Caco-2 (cell line): ENCODE results near the gene LRRC4. TPM values are rescaled to one million over a fixed set of nuclear protein-coding genes. Genes with fewer than 3 reads are reported as not detected.

Source experiments
- BruUV-seq: library from RNA; stranded (reverse); fragments of 400-500 nt; replicated peaks from 2 replicates; lab custom pipeline; 2021; lab: Mats Ljungman, UMichigan
- CTCF ChIA-PET: fragments of 300-600 bp; sonication (Branson Sonifier 250); formaldehyde crosslinking; loops from one replicate; lab custom pipeline; 2022; ENCODE audit warnings: antibody characterized with exemption; lab: Charles Lee
- POLR2A ChIA-PET: fragments of 300-600 bp; sonication (Branson Sonifier 250); formaldehyde crosslinking; loops from one replicate; lab custom pipeline; 2022; ENCODE audit warnings: antibody characterized with exemption; lab: Charles Lee
- DNase-seq, 2 experiments: peaks; one replicate each; pipeline versions ENCODE4 v3.0.0 to v3.0.0-alpha.2; 2020 to 2022
- H3K27me3 ChIP-seq: replicated peaks from 2 replicates; pipeline ENCODE4 v1.6.0; 2011; ENCODE audit warnings: low read length; ENCODE audit not compliant: control insufficient read depth, insufficient read depth
- H3K36me3 ChIP-seq: 2 replicates; pipeline ENCODE4 v1.5.1; 2011; ENCODE audit warnings: low read length; ENCODE audit not compliant: control insufficient read depth, insufficient read depth
- H3K4me1 ChIP-seq: fragments of 250-450 bp; sonication (Bioruptor Pico); 2 replicates; pipeline ENCODE4 v1.5.1; 2020; ENCODE audit warnings: mild to moderate bottlenecking
- H3K4me3 ChIP-seq: 2 replicates; pipeline ENCODE4 v1.5.1; 2011; ENCODE audit warnings: low read depth, mild to moderate bottlenecking, control low read depth, low read length
- H3K9me3 ChIP-seq: fragments of 250-450 bp; sonication (Bioruptor Pico); 2 replicates; pipeline ENCODE4 v1.5.1; 2020; ENCODE audit warnings: mild to moderate bottlenecking, moderate library complexity
- H3K27ac Mint-ChIP-seq: one replicate; pipeline ENCODE4 v1.8.0; 2022; ENCODE audit warnings: mixed read lengths; ENCODE audit not compliant: unreplicated experiment
- H3K27me3 Mint-ChIP-seq: one replicate; pipeline ENCODE4 v1.8.0; 2022; ENCODE audit warnings: mixed read lengths; ENCODE audit not compliant: insufficient read depth, unreplicated experiment
- H3K36me3 Mint-ChIP-seq: one replicate; pipeline ENCODE4 v1.8.0; 2022; ENCODE audit warnings: mild to moderate bottlenecking, mixed read lengths; ENCODE audit not compliant: insufficient read depth, unreplicated experiment
- H3K4me1 Mint-ChIP-seq: one replicate; pipeline ENCODE4 v1.8.0; 2022; ENCODE audit warnings: low read depth, mixed read lengths; ENCODE audit not compliant: unreplicated experiment
- H3K4me3 Mint-ChIP-seq: one replicate; pipeline ENCODE4 v1.8.0; 2022; ENCODE audit warnings: mild to moderate bottlenecking, moderate library complexity, mixed read lengths; ENCODE audit not compliant: unreplicated experiment
- H3K9me3 Mint-ChIP-seq: one replicate; pipeline ENCODE4 v1.8.0; 2022; ENCODE audit warnings: mixed read lengths; ENCODE audit not compliant: unreplicated experiment
- CTCF ChIP-seq, 2 experiments: fragments of 200-600 bp in 1 of 2; IDR thresholded peaks; 1 replicate in 1 of 2; 2 replicates in 1 of 2; pipeline versions ENCODE4 v1.5.1 to v1.8.0; 2011 to 2022; ENCODE audit warnings: antibody characterized with exemption in 1 of 2, control low read depth in 1 of 2, inconsistent platforms in 1 of 2, low read depth in 1 of 2, low read length in 1 of 2, mild to moderate bottlenecking in 1 of 2, moderate library complexity in 1 of 2; ENCODE audit not compliant: insufficient read depth in 1 of 2, severe bottlenecking in 1 of 2, unreplicated experiment in 1 of 2
- intact Hi-C: fragments of 100-400 bp; cut with micrococcal nuclease; formaldehyde crosslinking; loops from one replicate; pipeline ENCODE4 v1.10.0; 2022; ENCODE audit not compliant: unreplicated experiment
- total RNA-seq: library from RNA; stranded (reverse); gene quantifications from 2 replicates; pipeline ENCODE4 v1.2.3, GENCODE V29; 2022

LRRC4 gene
- total RNA-seq, 1 experiment from 2014 or later = not detected

GRCh38 chr7:128031901-128032604 lies 816 bp upstream of the LRRC4 start:
- POLR2A ChIA-PET = no interaction called here
- intact Hi-C loops = no loop called here

GRCh38 chr7:128030263-128030653 lies 979 bp downstream of the LRRC4 start:
- H3K4me1 Mint-ChIP-seq = peaks cover 10% of the 10 kb centered on the region
- no peak overlapping the region for H3K27ac Mint-ChIP-seq
- POLR2A ChIA-PET = no interaction called here
- Histone ChIP-seq H3K4me3 (no peak overlapping the region), H3K9me3 (no peaks in the 10 kb centered on the region), H3K27me3 (no peaks in the 10 kb centered on the region), H3K36me3 (0 out of 2 replicates have a peak, but pooled peaks cover 2% of the 10 kb centered on the region), H3K4me1 (no peaks in the 10 kb centered on the region)
- DNase-seq = no peak
- H3K27me3 Mint-ChIP-seq = no peaks in the 10 kb centered on the region
- BruUV-seq = no TSS peak
- no peak overlapping the region for H3K4me3 Mint-ChIP-seq
- H3K9me3 Mint-ChIP-seq = no peaks in the 10 kb centered on the region
- intact Hi-C loops = no loop called here
- TF ChIP-seq CTCF (IDR thresholded peaks at IDR 0.05; ENCODE audit: insufficient read depth in 1 of 2, low read depth in 1 of 2, low read length in 1 of 2, severe bottlenecking in 1 of 2, unreplicated experiment in 1 of 2) = no peak
- H3K36me3 Mint-ChIP-seq = peaks cover 30% of the 10 kb centered on the region
- CTCF ChIA-PET = no interaction called here

More at GRCh38 chr7:128031901-128032604, 816 bp upstream of the LRRC4 start:
- H3K27me3 ChIP-seq = no peaks in the 10 kb centered on the region
- no TSS peak for BruUV-seq
- Mint-ChIP-seq H3K27ac (no peak overlapping the region), H3K4me3 (no peak overlapping the region), H3K9me3 (no peaks in the 10 kb centered on the region), H3K4me1 (peaks cover 8% of the 10 kb centered on the region), H3K36me3 (peaks cover 21% of the 10 kb centered on the region), H3K27me3 (no peaks in the 10 kb centered on the region)
- no peaks in the 10 kb centered on the region for H3K9me3 ChIP-seq
- CTCF ChIA-PET = no interaction called here
- DNase-seq = no peak
- peaks cover 2% of the 10 kb centered on the region; the same call in 1 of the 2 replicates for H3K36me3 ChIP-seq
- no peak for TF ChIP-seq CTCF (IDR thresholded peaks at IDR 0.05; ENCODE audit: insufficient read depth in 1 of 2, low read depth in 1 of 2, low read length in 1 of 2, severe bottlenecking in 1 of 2, unreplicated experiment in 1 of 2)
- H3K4me3 ChIP-seq = no peak overlapping the region
- H3K4me1 ChIP-seq = no peaks in the 10 kb centered on the region

- CTCF ChIA-PET = no interaction called here
- H3K4me3 ChIP-seq = no peak overlapping the region
- Mint-ChIP-seq H3K9me3 (no peaks in the 10 kb centered on the region), H3K36me3 (peaks cover 32% of the 10 kb centered on the region), H3K27me3 (no peaks in the 10 kb centered on the region), H3K27ac (no peak overlapping the region), H3K4me1 (peaks cover 10% of the 10 kb centered on the region), H3K4me3 (no peak overlapping the region)
- no TSS peak for BruUV-seq
- no peak for TF ChIP-seq CTCF (IDR thresholded peaks at IDR 0.05; ENCODE audit: insufficient read depth in 1 of 2, low read depth in 1 of 2, low read length in 1 of 2, severe bottlenecking in 1 of 2, unreplicated experiment in 1 of 2)
- 0 out of 2 replicates have a peak, but pooled peaks cover 2% of the 10 kb centered on the region for H3K36me3 ChIP-seq
- no peak for DNase-seq
- intact Hi-C loops = no loop called here
- H3K4me1 ChIP-seq = no peaks in the 10 kb centered on the region
- no peaks in the 10 kb centered on the region for H3K27me3 ChIP-seq
- POLR2A ChIA-PET = no interaction called here
- H3K9me3 ChIP-seq = no peaks in the 10 kb centered on the region
Observed at GRCh38 chr7:128029405-128029995, 1.7 kb downstream of the LRRC4 start.
